Measurements from ENCODE around the gene TTLL12.

TTLL12 gene

DNA sequence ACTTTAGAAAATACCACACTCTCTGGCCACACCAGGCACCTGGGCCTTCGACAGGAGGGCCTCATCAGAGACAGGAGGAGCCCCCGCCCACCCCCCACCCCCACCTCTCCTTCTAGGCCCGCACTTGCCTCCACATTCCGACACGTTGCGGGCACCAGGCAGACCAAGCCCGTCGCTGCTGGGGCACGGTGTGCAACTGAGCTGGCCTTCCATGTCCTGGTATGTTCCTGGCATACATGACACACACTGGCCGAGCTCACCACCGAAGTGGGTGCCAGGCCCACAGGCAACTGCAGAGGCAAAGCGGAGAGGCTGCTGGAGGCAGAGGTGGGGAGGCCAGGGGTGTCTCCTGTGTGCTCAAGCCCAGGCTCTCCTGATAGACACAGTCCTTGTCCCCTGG, 27.0 kb upstream of the TTLL12 start:
- no peak for DNase-seq (ENCODE audit: low read depth in 2 of 2)

- DNase-seq (ENCODE audit: low read depth in 2 of 2): no peak
Observed at GRCh38 chr22:43213051-43213450, 26.1 kb upstream of the TTLL12 start.

- DNase-seq (ENCODE audit: low read depth in 2 of 2): no peak
Observed at GRCh38 chr22:43212434-43212952, 25.6 kb upstream of the TTLL12 start.

DNA sequence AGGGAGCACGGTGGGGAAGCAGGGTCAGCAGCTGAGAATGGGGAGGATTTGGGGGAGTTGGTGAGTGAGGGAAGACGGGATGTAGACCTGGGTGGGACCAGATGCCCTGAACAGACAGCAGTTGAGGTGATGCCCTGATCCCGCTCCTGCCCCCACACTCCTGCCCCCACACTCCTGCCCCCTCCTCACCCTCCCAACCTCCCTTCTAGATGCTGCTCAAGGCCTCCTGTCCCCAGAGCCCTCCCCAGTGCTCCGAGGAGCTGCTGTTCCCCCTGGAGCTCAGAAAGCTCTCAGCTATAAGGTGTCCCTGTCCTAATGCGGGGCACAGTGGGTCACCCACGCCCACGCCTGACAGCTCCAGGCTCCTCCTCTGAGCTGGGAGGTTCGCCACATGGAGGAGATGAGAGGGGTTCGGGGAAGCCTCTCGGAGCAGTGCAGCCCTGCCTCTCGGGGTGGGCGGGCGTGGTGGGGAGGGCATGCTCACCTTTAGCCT, 25.1 kb upstream of the TTLL12 start:
- no peak for DNase-seq (ENCODE audit: low read depth in 2 of 2)

DNA sequence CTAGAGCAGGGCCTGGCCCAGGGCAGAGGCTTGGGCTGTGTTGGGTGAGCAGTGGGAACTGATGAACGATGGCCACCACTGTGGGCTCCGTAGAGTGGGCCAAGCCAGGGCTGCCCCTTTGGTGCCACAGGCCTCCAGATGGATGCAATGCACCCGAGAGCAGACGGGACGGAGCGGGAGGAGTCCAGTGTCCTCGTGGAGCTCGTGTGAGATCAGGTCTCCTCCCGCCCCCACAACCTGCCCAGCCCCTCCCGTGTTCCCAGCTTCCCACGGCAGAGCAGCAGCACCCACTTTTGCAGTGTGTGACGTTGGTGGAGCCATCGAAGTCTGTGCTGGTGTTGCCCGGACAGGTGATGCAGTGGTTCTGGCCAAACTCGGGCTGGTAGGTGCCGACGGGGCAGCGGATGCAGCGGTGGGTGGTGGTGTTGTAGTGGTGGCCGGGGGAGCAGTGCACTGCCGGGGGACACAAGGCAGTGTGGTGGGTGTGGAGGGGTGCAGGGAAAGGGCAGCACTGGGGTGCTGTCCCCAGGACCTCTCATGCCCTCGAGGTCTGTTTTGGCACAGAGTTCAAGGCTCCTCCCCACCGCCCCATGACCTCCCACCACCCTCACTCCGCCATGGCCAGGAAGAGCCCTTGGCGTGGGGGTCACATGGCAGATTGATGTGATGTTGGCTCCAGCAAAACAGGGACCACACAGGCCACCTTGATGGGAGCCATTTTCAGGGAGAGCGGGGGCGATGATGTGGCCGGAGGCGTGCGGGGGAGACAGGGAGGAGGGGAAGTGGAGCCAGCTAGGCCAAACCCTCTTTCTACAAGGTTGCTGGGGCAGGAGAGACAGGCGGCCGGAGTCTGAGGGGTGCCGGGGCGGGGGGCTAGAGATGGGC, 23.9 kb upstream of the TTLL12 start:
- DNase-seq (ENCODE audit: low read depth in 2 of 2): no peak

DNA sequence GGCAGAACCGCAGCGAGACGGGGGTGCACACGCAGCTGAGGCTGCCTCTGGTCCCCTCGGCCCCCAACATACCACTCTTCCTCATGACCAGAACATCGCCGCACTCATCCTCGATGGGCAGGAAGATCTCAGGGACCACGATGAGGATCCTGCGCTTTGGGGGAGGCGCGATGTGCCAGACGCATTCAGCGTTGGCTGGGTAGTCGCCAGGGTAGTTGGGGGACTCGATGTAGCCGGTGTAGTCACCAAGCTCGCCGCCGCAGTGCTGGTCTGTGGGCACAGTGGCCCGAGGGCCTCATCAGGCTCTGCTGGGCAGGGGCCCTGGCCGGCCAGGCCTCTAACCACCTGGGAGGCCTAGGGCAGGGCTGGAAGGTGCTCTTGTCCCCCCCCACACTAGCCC, 23.0 kb upstream of the TTLL12 start:
- DNase-seq (ENCODE audit: low read depth in 2 of 2): no peak

- DNase-seq (ENCODE audit: low read depth in 2 of 2): no peak
Observed at GRCh38 chr22:43209523-43209890, 22.6 kb upstream of the TTLL12 start.

DNA sequence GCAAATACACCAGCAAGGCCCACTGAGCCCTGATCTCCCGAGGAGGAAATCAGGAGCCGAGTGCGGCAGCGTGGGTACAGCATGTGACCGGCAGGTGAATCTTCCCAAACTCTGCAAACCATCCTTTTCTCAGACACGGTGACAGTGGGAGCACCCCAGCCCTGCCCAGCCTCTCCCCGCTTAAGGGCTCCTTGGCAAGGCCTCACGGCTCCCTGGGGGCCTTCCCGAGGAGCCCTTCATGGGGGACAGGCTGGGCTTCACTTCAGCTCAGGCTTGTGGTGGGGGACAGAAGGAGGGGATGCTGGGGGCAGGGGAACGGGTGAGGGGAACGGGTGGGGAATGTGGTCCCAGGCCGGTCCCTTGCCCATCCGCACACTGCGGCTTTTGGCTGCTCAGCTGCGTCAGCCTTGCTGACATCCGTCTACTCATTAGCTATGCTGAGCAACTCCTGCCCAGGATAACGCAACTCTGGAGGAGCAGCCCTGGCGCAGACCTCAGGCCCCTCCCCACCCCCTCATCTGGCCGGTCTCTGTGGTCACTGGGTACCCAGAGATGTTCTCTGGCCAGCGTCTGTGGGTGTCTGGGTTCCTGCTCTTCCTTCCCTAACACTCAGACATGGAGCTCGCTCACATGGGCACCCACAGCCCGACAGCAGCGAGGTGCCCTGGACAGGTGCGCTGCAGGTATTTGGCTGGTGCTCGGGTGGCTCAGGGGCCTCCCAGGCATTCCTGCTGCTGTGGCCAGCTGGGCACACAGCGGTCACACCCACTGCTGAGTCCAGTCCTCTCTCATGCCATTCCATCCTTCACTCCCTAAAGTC, 22.0 kb upstream of the TTLL12 start:
- no peak for DNase-seq (ENCODE audit: low read depth in 2 of 2)

- no peak for DNase-seq (ENCODE audit: low read depth in 2 of 2)
Observed at GRCh38 chr22:43207849-43208702, 21.1 kb upstream of the TTLL12 start.

DNA sequence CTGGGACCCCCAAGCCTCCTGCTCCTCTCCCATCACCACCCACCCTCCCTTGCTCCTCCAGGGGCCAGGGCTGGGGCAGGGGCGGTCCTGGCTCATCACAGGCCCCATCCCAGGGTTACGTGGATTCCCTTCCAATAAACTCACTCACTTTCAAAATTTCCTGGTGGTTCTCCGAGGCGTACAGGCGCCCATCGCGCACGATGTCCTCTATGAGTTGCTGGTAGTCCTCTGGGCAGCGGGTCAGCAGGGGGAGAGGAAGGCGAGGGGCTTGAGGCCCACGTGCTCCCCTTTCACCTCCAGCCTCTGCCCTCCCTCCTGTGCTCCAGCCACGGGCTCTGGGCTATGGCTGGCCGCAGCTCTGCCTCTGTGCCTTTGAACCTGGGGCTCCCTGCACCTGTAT, 20.5 kb upstream of the TTLL12 start:
- DNase-seq (ENCODE audit: low read depth in 2 of 2): no peak

GRCh38 chr22:43206509-43207161, 19.7 kb upstream of the TTLL12 start:
- no peak for DNase-seq (ENCODE audit: low read depth in 2 of 2)

GRCh38 chr22:43205748-43206508, 19.0 kb upstream of the TTLL12 start:
- DNase-seq (ENCODE audit: low read depth in 2 of 2): peak in 1 of 2 donors; percentile 7

DNA sequence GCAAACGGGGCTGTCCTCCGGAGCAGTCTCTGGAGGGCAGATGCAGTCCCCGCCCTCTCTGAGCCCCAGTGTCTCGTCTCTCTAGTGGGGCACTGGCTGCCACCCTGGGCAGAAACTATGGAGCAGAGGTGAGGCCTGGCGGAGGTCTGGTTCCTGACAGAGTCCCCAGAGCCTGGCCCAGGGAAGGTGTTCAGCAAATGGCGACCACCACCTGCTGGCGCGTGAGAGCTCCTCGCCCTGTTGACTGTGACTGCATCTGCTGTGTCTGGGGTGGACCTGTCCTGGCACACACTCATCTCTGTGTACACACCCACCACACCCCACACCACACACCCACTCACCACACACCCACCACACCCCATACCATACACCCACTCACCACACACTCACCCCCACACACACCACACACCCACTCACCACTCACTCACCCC, 18.3 kb upstream of the TTLL12 start:
- no peak for DNase-seq (ENCODE audit: low read depth in 2 of 2)

DNA sequence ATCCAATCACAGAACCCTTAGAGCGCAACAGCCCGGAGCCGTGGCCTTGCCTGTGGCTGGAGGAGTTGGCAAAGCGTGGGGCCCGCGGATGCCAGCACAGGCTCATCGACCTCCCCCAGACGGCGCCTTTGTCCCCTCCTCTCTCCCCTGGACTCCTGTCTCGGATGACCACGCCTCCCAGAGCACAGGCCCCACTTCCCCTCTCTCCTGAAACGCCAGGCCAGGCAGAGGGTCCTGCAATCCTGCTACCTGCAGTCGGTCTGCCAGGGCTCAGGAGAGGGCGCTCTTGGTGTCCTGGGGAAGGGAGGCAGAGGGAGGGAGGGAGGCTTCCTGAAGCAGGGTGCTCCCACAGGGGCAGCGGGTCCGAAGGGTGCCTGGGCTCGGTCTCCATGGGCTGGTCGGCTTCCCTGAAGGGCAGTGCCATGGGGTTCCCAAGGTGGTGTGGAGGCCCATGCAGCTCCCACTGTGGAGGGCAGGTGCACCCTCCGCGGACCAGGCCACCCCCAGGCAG, 16.6 kb upstream of the TTLL12 start:
- no peak for DNase-seq (ENCODE audit: low read depth in 2 of 2)

DNA sequence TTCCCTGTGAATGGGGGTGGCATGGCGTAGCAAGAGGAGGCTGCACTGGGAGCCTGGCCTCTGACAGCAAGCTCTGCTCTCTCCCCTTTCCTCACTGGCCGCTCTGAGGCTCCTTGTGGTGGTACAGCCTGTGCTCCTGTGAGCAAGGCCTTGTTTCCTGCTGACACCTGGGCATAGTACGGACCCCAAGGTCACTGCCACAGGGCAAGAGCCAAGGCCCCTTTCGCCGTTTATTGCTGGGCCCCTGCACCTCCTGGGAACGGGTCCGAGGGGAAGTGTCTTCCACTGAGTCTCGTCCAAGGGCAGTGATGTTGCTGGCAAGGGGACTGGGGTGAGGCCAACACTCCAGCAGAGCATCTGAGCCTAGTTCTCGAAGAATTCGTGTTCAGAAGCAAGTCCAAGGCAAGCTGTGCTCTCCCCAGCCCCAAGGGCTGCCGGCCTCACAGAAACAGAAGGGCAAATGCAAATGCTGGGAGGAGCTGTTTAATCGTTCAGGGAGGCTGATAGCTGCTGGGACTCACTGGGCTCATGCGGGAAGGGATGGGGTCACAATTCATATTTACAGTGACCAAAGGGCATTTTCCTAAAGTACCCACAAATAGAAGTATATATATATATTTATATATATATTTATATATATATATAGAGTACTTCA, 15.9 kb upstream of the TTLL12 start:
- DNase-seq (ENCODE audit: low read depth in 2 of 2): no peak

- DNase-seq (ENCODE audit: low read depth in 2 of 2): no peak
Observed at GRCh38 chr22:43202326-43202725, 15.4 kb upstream of the TTLL12 start.

DNA sequence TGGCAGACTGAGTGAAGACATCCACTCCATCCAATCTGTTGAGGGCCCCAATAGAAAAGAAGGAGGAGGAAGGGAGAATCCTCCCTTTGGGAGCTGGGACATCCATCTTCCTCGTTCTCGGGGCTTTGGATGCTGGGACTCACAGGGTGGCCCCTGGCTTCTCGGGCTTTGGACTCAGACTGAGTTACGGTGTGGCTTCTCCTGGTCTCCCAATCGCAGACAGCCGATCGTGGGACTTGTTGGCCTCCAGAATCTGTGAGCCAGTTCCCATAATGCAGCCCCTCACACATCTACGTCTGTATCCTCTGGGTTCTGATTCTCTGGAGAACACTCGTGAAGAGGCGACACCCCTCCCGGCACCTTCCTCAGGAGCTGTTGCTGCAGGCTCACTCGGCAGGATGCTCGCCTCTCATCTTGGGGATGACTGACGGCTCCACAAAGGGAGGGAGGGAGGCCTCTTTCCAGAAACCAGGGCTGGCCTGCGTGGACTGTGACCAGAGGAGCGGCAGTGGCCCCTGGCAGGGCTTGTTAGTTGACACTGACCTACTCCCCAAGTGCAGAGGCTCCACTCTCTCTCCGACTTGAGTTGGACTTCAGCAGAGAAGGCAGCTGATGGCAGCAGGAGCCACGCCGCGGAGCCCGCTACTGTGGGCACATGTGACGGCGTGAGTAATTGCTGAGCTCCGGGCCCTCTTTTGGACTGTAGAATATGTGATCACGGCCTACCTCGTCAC, 14.7 kb upstream of the TTLL12 start:
- DNase-seq (ENCODE audit: low read depth in 2 of 2): no peak

DNA sequence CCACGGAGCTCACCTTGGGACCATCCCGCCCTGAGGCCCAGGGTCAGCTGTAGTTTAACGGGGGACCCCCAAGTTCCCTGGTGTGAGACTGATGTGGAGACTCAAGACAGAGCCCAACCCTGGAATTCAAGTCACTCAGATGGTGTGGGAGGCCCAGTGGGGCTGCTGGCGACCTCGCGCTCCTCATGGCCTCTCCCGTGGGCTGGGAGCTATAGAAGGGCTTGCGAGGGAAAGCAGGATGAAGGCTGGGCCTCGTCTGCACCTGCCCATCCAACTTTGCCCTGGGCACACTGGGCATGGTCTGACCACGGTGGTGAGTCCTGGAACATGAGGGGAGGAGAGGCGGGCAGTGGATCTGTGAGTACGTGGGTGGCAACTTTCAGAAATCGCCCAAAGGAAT, 13.6 kb upstream of the TTLL12 start:
- no peak for DNase-seq (ENCODE audit: low read depth in 2 of 2)

- DNase-seq (ENCODE audit: low read depth in 2 of 2): no peak
Observed at GRCh38 chr22:43200031-43200430, 13.1 kb upstream of the TTLL12 start.
